SK-N-MC (cell line): ENCODE results near the gene FHIT.

Source experiments
- EZH2 ChIP-seq: fragments of 200-600 bp; sonication (generic); IDR thresholded peaks from one replicate; pipeline ENCODE4 v1.6.1; 2017; ENCODE audit warnings: antibody characterized with exemption
- POLR2AphosphoS5 ChIP-seq: IDR thresholded peaks from 2 replicates; pipeline ENCODE4 v1.6.1; 2012; ENCODE audit warnings: mild to moderate bottlenecking, low read depth, low read length, borderline replicate concordance

DNA sequence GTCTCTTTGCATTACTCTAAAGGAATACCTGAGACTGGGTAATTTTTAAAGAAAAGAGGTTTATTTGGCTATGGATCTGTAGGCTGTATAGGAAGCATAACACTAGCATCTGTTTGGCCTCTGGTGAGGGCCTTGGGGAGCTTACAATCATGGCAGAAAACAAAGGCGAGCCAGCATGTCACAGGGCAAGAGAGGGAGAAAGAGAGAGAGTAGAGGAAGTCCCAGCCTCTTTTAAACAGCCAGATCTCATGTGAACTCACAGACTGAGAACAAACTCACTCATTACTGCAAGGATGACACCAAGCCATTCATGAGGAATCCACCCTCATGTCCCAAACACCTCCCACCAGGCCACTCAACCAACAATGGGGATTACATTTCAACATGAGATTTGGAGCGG lies 974.6 kb downstream of the FHIT start:
- TF ChIP-seq POLR2AphosphoS5 (no peak), EZH2 (no peak)
